ENCODE measurements around the gene FAM217B. TPM values are rescaled to one million over a fixed set of nuclear protein-coding genes. Genes with fewer than 3 reads are reported as not detected.

Gene FAM217B
- total and polyA plus RNA-seq, 3 donors from 2014 or later = 11.6 to 22.3 (median 18.6) TPM

DNA sequence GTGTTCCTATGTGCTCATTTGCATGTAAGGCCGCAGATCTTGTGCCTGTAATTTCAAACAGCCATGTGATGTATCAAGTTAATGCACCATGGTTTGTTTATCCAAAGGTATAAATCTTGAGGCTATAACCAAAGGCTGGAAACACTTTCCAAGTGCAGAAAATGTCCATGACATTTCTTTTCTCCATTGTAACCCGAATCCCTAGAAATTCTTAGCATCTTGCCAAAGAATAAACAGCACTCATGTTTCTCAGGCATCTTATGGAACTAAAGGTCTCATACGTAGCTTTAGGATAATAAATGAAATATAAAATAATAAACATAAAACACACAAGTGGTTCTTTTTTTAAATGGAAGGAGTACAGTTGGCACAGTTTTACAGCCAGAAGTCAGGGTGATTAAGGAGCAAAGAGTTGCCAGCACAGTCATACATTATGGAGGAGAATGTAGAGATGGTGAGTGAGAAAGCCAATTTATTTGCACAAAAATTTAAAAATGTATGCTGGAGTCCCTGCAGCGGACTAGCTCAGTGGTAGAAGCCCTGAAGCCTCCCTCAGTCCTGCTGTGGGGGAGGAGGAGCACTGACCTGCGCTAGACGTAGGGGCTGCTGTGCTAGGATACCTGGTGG, 36.1 kb downstream of the FAM217B start:
- Histone ChIP-seq H3K27me3 (no peaks in the 10 kb centered on the region), H3K4me1 (no peaks in the 10 kb centered on the region), H3K4me3 (no peak overlapping the region), H3K9me3 (no peaks in the 10 kb centered on the region), H3K27ac (no peak overlapping the region), H3K36me3 (ENCODE audit: low read depth, missing control alignments) (no peaks in the 10 kb centered on the region)
- WGBS, 2 donors = 70 to 71% methylated on average over 6 of the region's 6 CpGs
- no peak for DNase-seq
- intact Hi-C loops (cut with DNase I; ENCODE audit: low total_unique reads) = no loop called here
- no peak for TF ChIP-seq POLR2A (IDR thresholded peaks at IDR 0.05)
- TF ChIP-seq, protein P1, sequence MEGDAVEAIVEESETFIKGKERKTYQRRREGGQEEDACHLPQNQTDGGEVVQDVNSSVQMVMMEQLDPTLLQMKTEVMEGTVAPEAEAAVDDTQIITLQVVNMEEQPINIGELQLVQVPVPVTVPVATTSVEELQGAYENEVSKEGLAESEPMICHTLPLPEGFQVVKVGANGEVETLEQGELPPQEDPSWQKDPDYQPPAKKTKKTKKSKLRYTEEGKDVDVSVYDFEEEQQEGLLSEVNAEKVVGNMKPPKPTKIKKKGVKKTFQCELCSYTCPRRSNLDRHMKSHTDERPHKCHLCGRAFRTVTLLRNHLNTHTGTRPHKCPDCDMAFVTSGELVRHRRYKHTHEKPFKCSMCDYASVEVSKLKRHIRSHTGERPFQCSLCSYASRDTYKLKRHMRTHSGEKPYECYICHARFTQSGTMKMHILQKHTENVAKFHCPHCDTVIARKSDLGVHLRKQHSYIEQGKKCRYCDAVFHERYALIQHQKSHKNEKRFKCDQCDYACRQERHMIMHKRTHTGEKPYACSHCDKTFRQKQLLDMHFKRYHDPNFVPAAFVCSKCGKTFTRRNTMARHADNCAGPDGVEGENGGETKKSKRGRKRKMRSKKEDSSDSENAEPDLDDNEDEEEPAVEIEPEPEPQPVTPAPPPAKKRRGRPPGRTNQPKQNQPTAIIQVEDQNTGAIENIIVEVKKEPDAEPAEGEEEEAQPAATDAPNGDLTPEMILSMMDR (IDR thresholded peaks at IDR 0.05) = no peak

GRCh38 chr20:59977086-59977485, 36.9 kb downstream of the FAM217B start:
- Histone ChIP-seq H3K9me3 (no peaks in the 10 kb centered on the region), H3K36me3 (ENCODE audit: low read depth, missing control alignments) (no peaks in the 10 kb centered on the region), H3K4me3 (no peak overlapping the region), H3K27ac (no peak overlapping the region), H3K4me1 (no peaks in the 10 kb centered on the region), H3K27me3 (no peaks in the 10 kb centered on the region)
- no peak for DNase-seq
- WGBS, 2 donors = 80 to 85% methylated on average over 9 of the region's 9 CpGs
- intact Hi-C loops (cut with DNase I; ENCODE audit: low total_unique reads) = no loop called here
- TF ChIP-seq, protein P1 (IDR thresholded peaks at IDR 0.05) = no peak
- TF ChIP-seq POLR2A (IDR thresholded peaks at IDR 0.05) = no peak

GRCh38 chr20:59983076-59983475, 42.9 kb downstream of the FAM217B start:
- Histone ChIP-seq H3K27me3 (no peaks in the 10 kb centered on the region), H3K4me1 (no peaks in the 10 kb centered on the region), H3K36me3 (ENCODE audit: low read depth, missing control alignments) (no peaks in the 10 kb centered on the region), H3K9me3 (no peaks in the 10 kb centered on the region), H3K4me3 (no peak overlapping the region), H3K27ac (no peak overlapping the region)
- TF ChIP-seq, protein P1 (IDR thresholded peaks at IDR 0.05) = no peak
- TF ChIP-seq POLR2A (IDR thresholded peaks at IDR 0.05) = no peak
- no peak for DNase-seq
- WGBS, 2 donors = 93 to 94% methylated on average over 9 of the region's 9 CpGs
- intact Hi-C loops (cut with DNase I; ENCODE audit: low total_unique reads) = no loop called here

GRCh38 chr20:59984541-59984940, 44.4 kb downstream of the FAM217B start:
- Histone ChIP-seq H3K27me3 (no peaks in the 10 kb centered on the region), H3K27ac (no peak overlapping the region)
- 87 to 90% methylated on average over 4 of the region's 4 CpGs for WGBS, 2 donors

More at GRCh38 chr20:59984541-59984940, 44.4 kb downstream of the FAM217B start:
- intact Hi-C loops (cut with DNase I; ENCODE audit: low total_unique reads) = no loop called here
- Histone ChIP-seq H3K4me3 (no peak overlapping the region), H3K36me3 (ENCODE audit: low read depth, missing control alignments) (no peaks in the 10 kb centered on the region), H3K4me1 (no peaks in the 10 kb centered on the region), H3K9me3 (no peaks in the 10 kb centered on the region)
- no peak for DNase-seq
- TF ChIP-seq, protein P1 (IDR thresholded peaks at IDR 0.05) = no peak
- TF ChIP-seq POLR2A (IDR thresholded peaks at IDR 0.05) = no peak
